HUES64 (cell line): ENCODE measurements around the gene FOXP1.

Source experiments
- H3K27ac ChIP-seq: 2 replicates; pipeline ENCODE4 v1.7.0; 2013; ENCODE audit warnings: low read depth, low read length, inconsistent platforms
- H3K27me3 ChIP-seq: 2 replicates; pipeline ENCODE4 v1.6.1; 2013; ENCODE audit warnings: mild to moderate bottlenecking, low read length; ENCODE audit not compliant: insufficient read depth
- H3K36me3 ChIP-seq: 2 replicates; pipeline ENCODE4 v1.6.1; 2013; ENCODE audit warnings: mild to moderate bottlenecking, low read length; ENCODE audit not compliant: insufficient read depth
- H3K4me1 ChIP-seq: 2 replicates; pipeline ENCODE4 v1.6.1; 2013; ENCODE audit warnings: mild to moderate bottlenecking, low read length, moderate library complexity; ENCODE audit not compliant: insufficient read depth
- H3K4me3 ChIP-seq: 2 replicates; pipeline ENCODE4 v1.5.1; 2013; ENCODE audit warnings: mild to moderate bottlenecking, low read length, moderate library complexity
- H3K9ac ChIP-seq: 2 replicates; pipeline ENCODE4 v1.6.1; 2013; ENCODE audit warnings: mild to moderate bottlenecking, low read depth, low read length
- H3K9me3 ChIP-seq: 2 replicates; pipeline ENCODE4 v1.6.1; 2013; ENCODE audit warnings: low read depth, low read length; ENCODE audit not compliant: insufficient read depth
- WGBS: fragments of 150-250, 120-280 bp; methylation state at CpG from one replicate; pipeline ENCODE4 v1.1.7; 2013; ENCODE audit warnings: missing lambda C conversion rate; 5-methylcytosine and 5-hydroxymethylcytosine counted together

The FOXP1 gene

GRCh38 chr3:70919661-70920060 lies 663.9 kb downstream of the FOXP1 start:
- H3K9me3 ChIP-seq = no peaks in the 10 kb centered on the region

DNA sequence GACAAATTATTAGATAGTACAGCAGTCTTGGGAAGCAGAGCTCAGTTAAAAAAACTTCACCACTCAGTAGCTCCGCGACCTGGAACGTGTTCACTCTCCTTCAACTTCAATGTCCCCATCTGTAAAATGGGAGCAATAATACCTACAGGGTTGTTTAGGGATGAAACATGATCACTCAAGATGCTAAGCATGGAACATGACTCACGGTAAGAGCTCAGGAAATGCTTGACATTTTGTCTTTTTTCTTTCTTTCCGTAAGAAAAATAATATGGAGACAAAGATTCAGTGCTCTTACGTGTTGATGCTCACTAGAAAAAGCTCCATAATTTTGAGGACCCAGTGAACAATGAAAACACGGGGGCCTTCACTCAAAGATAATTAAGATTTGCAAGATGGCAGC lies 664.4 kb downstream of the FOXP1 start:
- no peaks in the 10 kb centered on the region for H3K36me3 ChIP-seq
- H3K27ac ChIP-seq = no peak overlapping the region
- no peak overlapping the region for H3K4me3 ChIP-seq
- 90% methylated on average over 7 of the region's 7 CpGs for WGBS
- no peaks in the 10 kb centered on the region for H3K9me3 ChIP-seq
- no peaks in the 10 kb centered on the region for H3K4me1 ChIP-seq
- H3K27me3 ChIP-seq = no peaks in the 10 kb centered on the region
- H3K9ac ChIP-seq = no peak overlapping the region

More at GRCh38 chr3:70919661-70920060, 663.9 kb downstream of the FOXP1 start:
- WGBS = 100% methylated on average over 3 of the region's 3 CpGs
- Histone ChIP-seq H3K36me3 (no peaks in the 10 kb centered on the region), H3K27ac (no peak overlapping the region), H3K9ac (no peak overlapping the region), H3K4me1 (no peaks in the 10 kb centered on the region), H3K4me3 (no peak overlapping the region), H3K27me3 (no peaks in the 10 kb centered on the region)

DNA sequence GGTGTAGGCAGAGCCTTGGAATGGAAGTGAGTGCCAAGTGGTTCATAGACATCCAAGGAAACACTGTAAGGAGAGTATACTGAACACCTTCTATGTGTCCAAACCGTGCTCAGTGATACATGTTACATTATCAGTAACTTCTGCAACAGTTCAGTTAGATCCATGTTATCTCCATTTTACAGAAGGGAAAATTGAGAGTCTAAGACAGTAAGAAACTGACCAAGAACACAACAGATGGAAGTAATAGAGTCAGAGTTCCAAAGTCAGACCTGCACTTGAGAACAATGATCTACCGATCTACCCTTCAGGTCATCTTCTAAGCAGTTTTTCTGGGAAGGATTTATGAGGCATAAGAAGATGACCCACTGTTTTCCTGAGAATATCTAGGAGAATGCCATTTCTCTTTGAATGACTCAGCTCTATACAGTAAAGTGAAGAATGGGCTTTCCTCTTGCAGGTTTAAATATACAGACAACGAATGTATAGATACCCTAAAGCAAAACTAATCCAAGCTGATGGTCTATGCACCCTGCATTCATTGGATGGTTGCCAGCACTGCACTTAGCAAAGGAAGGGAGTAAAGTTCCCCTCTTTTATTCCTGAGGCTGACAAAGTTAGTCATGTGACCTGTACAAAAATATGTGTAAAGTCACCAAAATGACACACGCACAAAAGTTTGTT lies 667.0 kb downstream of the FOXP1 start:
- Histone ChIP-seq H3K4me1 (no peaks in the 10 kb centered on the region), H3K9ac (no peak overlapping the region)
- 92% methylated on average over 4 of the region's 4 CpGs for WGBS

GRCh38 chr3:70914862-70915261 lies 668.7 kb downstream of the FOXP1 start:
- H3K9me3 ChIP-seq = no peaks in the 10 kb centered on the region
- H3K36me3 ChIP-seq = no peaks in the 10 kb centered on the region
- H3K9ac ChIP-seq = no peak overlapping the region
- H3K4me3 ChIP-seq = no peak overlapping the region
- 94% methylated on average over 1 of the region's 1 CpG for WGBS
- H3K27ac ChIP-seq = no peak overlapping the region
- H3K4me1 ChIP-seq = no peaks in the 10 kb centered on the region
- no peaks in the 10 kb centered on the region for H3K27me3 ChIP-seq

More for the DNA sequence above, 667.0 kb downstream of the FOXP1 start:
- no peaks in the 10 kb centered on the region for H3K36me3 ChIP-seq
- H3K4me3 ChIP-seq = no peak overlapping the region
- H3K9me3 ChIP-seq = no peaks in the 10 kb centered on the region
- no peak overlapping the region for H3K27ac ChIP-seq
- H3K27me3 ChIP-seq = no peaks in the 10 kb centered on the region

DNA sequence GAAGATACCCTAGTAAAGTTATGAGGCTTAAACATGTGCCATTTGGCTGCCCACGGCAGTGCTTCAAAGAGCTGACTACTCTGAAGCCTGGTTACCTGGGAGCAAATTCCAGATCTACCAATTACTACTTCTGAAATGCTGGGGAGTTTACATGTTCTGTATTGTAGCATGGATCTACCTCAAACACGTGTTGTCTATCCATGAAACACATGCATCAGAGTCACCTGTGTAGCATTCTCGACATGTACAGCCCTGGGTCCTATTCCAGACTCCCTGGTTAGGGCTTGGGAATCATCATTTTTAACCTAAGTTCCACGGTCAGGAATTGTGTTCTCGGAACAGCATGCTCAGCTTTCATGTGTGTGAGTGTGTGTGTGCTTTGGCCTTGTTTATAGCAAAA lies 671.8 kb downstream of the FOXP1 start:
- H3K4me3 ChIP-seq = no peak overlapping the region
- no peaks in the 10 kb centered on the region for H3K27me3 ChIP-seq
- no peaks in the 10 kb centered on the region for H3K4me1 ChIP-seq
- no peaks in the 10 kb centered on the region for H3K9me3 ChIP-seq
- H3K9ac ChIP-seq = no peak overlapping the region
- no peak overlapping the region for H3K27ac ChIP-seq
- no peaks in the 10 kb centered on the region for H3K36me3 ChIP-seq
- WGBS = 93% methylated on average over 5 of the region's 5 CpGs

DNA sequence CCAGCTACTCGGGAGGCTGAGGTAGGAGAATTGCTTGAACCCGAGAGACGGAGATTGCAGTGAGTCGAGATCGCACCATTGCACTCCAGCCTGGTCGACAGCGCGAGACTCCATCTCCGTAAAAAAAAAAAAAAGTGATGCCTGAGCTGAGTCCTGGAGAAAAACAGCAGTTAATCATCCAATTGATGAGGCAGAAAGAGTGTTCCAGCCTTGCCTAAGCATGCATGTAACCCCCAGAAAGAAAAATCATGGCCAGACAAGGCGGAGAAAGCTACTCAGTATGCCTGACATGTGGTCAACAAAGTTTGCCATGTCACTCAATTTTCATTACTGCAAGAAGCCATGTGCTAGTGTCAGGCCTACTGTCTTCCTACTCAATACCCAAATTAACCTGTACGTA lies 678.0 kb downstream of the FOXP1 start:
- Histone ChIP-seq H3K4me3 (no peak overlapping the region), H3K9me3 (no peaks in the 10 kb centered on the region), H3K27ac (no peak overlapping the region), H3K4me1 (0 out of 2 replicates have a peak, but pooled peaks cover 2% of the 10 kb centered on the region), H3K36me3 (no peaks in the 10 kb centered on the region), H3K27me3 (no peaks in the 10 kb centered on the region), H3K9ac (no peak overlapping the region)
- WGBS = 95% methylated on average over 11 of the region's 11 CpGs
